Liver (tissue), 9 donors: ENCODE results near the gene ARID3B. TPM values are rescaled to one million over a fixed set of nuclear protein-coding genes. Genes with fewer than 3 reads are reported as not detected.

Source experiments
- DNase-seq: peaks from one replicate; pipeline ENCODE4 v3.0.0-alpha.2; 2017; ENCODE audit warnings: low spot score
- H3K27ac ChIP-seq, 2 donors: one replicate each; pipeline ENCODE4 v1.7.0; 2013; ENCODE audit warnings: inconsistent platforms in 2 of 2, low read length in 2 of 2, control low read depth in 1 of 2, low read depth in 1 of 2, mild to moderate bottlenecking in 1 of 2
- H3K27me3 ChIP-seq, 4 donors: one replicate each; pipeline versions ENCODE4 v1.6.1 to v1.7.0; 2013; ENCODE audit warnings: low read length in 3 of 4, inconsistent platforms in 1 of 4, mild to moderate bottlenecking in 1 of 4, moderate library complexity in 1 of 4; ENCODE audit not compliant: control insufficient read depth in 4 of 4, insufficient read depth in 4 of 4
- H3K36me3 ChIP-seq, 4 donors: one replicate each; pipeline versions ENCODE4 v1.6.1 to v1.7.0; 2013; ENCODE audit warnings: low read length in 3 of 4, mild to moderate bottlenecking in 3 of 4, low read depth in 1 of 4, moderate library complexity in 1 of 4; ENCODE audit not compliant: control insufficient read depth in 4 of 4, insufficient read depth in 3 of 4
- H3K4me1 ChIP-seq, 4 donors: one replicate each; pipeline versions ENCODE4 v1.6.1 to v1.7.0; 2013; ENCODE audit warnings: low read length in 3 of 4, mild to moderate bottlenecking in 3 of 4, moderate library complexity in 1 of 4; ENCODE audit not compliant: control insufficient read depth in 4 of 4, insufficient read depth in 4 of 4
- H3K4me3 ChIP-seq, 3 donors: one replicate each; pipeline versions ENCODE4 v1.6.1 to v1.7.0; 2013; ENCODE audit warnings: low read length in 3 of 3, control low read depth in 1 of 3, low read depth in 1 of 3, mild to moderate bottlenecking in 1 of 3
- H3K9ac ChIP-seq, 2 donors: one replicate each; pipeline ENCODE4 v1.7.0; 2013; ENCODE audit warnings: low read length in 2 of 2, mild to moderate bottlenecking in 2 of 2, moderate library complexity in 2 of 2, control low read depth in 1 of 2, low read depth in 1 of 2
- H3K9me3 ChIP-seq, 4 donors: one replicate each; pipeline versions ENCODE4 v1.6.1 to v1.7.0; 2013; ENCODE audit warnings: low read length in 3 of 4; ENCODE audit not compliant: control insufficient read depth in 4 of 4
- ATF3 ChIP-seq: IDR thresholded peaks from 2 replicates; pipeline ENCODE4 v1.6.1; 2016; ENCODE audit warnings: antibody characterized with exemption
- EGR1 ChIP-seq, 2 donors: IDR thresholded peaks; 2 replicates each; pipeline ENCODE4 v1.6.1; 2016 to 2018; ENCODE audit warnings: antibody characterized with exemption in 2 of 2, low read depth in 2 of 2
- FOXA1 ChIP-seq: IDR thresholded peaks from 2 replicates; pipeline ENCODE4 v1.6.1; 2016; ENCODE audit warnings: antibody characterized with exemption
- FOXA2 ChIP-seq: IDR thresholded peaks from 2 replicates; pipeline ENCODE4 v1.6.1; 2016; ENCODE audit warnings: antibody characterized with exemption
- GABPA ChIP-seq, 2 donors: IDR thresholded peaks in 1 of 2; conservative IDR thresholded peaks in 1 of 2; 2 replicates each; pipeline ENCODE4 v1.6.1; 2016; ENCODE audit warnings: antibody characterized with exemption in 2 of 2, mild to moderate bottlenecking in 1 of 2, moderate library complexity in 1 of 2
- HNF4A ChIP-seq, 2 donors: conservative IDR thresholded peaks; 2 replicates each; pipeline ENCODE4 v1.6.1; 2016; ENCODE audit warnings: antibody characterized with exemption in 2 of 2, mild to moderate bottlenecking in 2 of 2
- HNF4G ChIP-seq: IDR thresholded peaks from 2 replicates; pipeline ENCODE4 v1.6.1; 2016; ENCODE audit warnings: antibody characterized with exemption
- JUND ChIP-seq, 2 donors: IDR thresholded peaks; 2 replicates each; pipeline ENCODE4 v1.6.1; 2016; ENCODE audit warnings: antibody characterized with exemption in 2 of 2
- NR2F2 ChIP-seq: IDR thresholded peaks from 2 replicates; pipeline ENCODE4 v1.6.1; 2016; ENCODE audit warnings: antibody characterized with exemption
- REST ChIP-seq: IDR thresholded peaks from 2 replicates; pipeline ENCODE4 v1.6.1; 2016; ENCODE audit warnings: antibody characterized with exemption, mild to moderate bottlenecking
- RXRA ChIP-seq, 2 donors: IDR thresholded peaks; 2 replicates each; pipeline ENCODE4 v1.6.1; 2017 to 2018; ENCODE audit warnings: antibody characterized with exemption in 2 of 2, mild to moderate bottlenecking in 1 of 2
- TAF1 ChIP-seq: conservative IDR thresholded peaks from 2 replicates; pipeline ENCODE4 v1.6.1; 2016; ENCODE audit warnings: antibody characterized with exemption, mild to moderate bottlenecking
- ZBTB33 ChIP-seq: IDR thresholded peaks from 2 replicates; pipeline ENCODE4 v1.6.1; 2016; ENCODE audit warnings: antibody characterized with exemption
- WGBS: extraction: QIAGEN DNeasy Blood & Tissue Kit; methylation state at CpG from one replicate; pipeline ENCODE4 v1.1.7; 2013; 5-methylcytosine and 5-hydroxymethylcytosine counted together
- polyA plus RNA-seq, 2 donors: library from polyadenylated mRNA; stranded (reverse) in 1 of 2; unstranded in 1 of 2; fragments of 200-250 nt in 1 of 2; fragments of >200 nt in 1 of 2; fragmentation: Nextera tagmentation in 1 of 2; extraction: Ambion mirVana in 1 of 2; gene quantifications; one replicate each; pipeline versions ENCODE4 v1.2.1 to v1.2.3, GENCODE V29; 2013 to 2015
- total RNA-seq, 2 donors: library from RNA; depleted of rRNA; stranded (reverse); fragments of >200 nt; gene quantifications; one replicate each; pipeline ENCODE4 v1.2.3, GENCODE V29; 2014
- TF ChIP-seq, protein P1 (sequence below): fragments of 150-350 bp; IDR thresholded peaks from 2 replicates; pipeline ENCODE4 v1.5.1; 2017; ENCODE audit warnings: improper control_type of control experiment, low read depth, low read length; ENCODE audit not compliant: missing input control
- donor health status: healthy.
- donor health status: healthy.
- donor health status: healthy.
- donor health status: healthy.
- donor health status: healthy.

ARID3B gene
- total and polyA plus RNA-seq, 4 donors = 1.4 to 6.6 (median 2.7) TPM

DNA sequence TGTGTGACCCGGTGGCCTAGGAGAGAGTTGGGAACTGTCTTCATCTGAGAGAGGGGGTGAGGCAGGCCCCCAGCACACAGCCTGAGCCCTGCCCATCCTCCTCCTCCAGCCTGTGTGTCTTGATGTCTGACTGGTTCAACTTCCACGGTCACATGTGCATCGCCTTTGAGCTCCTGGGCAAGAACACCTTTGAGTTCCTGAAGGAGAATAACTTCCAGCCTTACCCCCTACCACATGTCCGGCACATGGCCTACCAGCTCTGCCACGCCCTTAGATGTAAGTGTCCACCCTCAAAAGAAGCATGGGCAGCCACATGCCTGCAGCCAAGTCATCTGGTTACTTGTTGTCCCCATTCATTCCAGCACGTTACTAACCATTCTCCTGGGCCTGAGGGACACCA, 84.7 kb downstream of the ARID3B start (continued):
- no peak for TF ChIP-seq HNF4A (conservative IDR thresholded peaks at IDR 0.05)
- TF ChIP-seq ATF3 = no peak
- no peak for TF ChIP-seq TAF1

DNA sequence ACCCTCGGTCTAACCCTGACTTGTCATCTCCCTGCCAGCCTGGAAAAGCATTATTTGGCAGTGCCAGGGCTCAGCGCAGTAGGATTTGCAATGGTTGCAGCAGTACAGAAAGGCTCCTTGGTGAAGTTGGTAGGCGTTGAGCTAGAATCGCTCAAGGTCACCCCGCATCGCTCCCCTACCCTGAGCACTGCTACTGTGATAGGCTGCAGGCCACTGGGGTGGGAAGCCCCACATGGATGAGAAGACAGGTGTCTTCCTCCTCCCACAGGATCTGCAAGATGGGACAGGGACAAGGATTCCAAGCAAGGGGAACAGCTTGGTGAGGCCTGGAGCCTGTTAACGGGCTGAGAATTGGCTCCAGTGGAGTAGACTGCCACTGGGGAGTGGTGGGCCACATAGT, 85.3 kb downstream of the ARID3B start:
- Histone ChIP-seq H3K27me3 (no peaks in the 10 kb centered on the region), H3K4me3 (no peak overlapping the region), H3K27ac (no peak overlapping the region), H3K9me3 (no peaks in the 10 kb centered on the region), H3K4me1 (peaks cover 0 to 10% (median 3%) of the 10 kb centered on the region in 4 donors), H3K9ac (no peak overlapping the region), H3K36me3 (peaks cover 41 to 91% (median 76%) of the 10 kb centered on the region in 4 donors)
- TF ChIP-seq HNF4A (conservative IDR thresholded peaks at IDR 0.05) = no peak
- no peak for TF ChIP-seq FOXA2
- no peak for TF ChIP-seq JUND (IDR thresholded peaks at IDR 0.05)
- no peak for TF ChIP-seq TAF1
- no peak for TF ChIP-seq ZBTB33
- TF ChIP-seq, protein P1, sequence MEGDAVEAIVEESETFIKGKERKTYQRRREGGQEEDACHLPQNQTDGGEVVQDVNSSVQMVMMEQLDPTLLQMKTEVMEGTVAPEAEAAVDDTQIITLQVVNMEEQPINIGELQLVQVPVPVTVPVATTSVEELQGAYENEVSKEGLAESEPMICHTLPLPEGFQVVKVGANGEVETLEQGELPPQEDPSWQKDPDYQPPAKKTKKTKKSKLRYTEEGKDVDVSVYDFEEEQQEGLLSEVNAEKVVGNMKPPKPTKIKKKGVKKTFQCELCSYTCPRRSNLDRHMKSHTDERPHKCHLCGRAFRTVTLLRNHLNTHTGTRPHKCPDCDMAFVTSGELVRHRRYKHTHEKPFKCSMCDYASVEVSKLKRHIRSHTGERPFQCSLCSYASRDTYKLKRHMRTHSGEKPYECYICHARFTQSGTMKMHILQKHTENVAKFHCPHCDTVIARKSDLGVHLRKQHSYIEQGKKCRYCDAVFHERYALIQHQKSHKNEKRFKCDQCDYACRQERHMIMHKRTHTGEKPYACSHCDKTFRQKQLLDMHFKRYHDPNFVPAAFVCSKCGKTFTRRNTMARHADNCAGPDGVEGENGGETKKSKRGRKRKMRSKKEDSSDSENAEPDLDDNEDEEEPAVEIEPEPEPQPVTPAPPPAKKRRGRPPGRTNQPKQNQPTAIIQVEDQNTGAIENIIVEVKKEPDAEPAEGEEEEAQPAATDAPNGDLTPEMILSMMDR = no peak
- TF ChIP-seq RXRA (IDR thresholded peaks at IDR 0.05) = no peak
- TF ChIP-seq GABPA (IDR thresholded peaks at IDR 0.05 in 1 of 2, conservative IDR thresholded peaks at IDR 0.05 in 1 of 2) = no peak
- no peak for TF ChIP-seq REST
- TF ChIP-seq EGR1 (IDR thresholded peaks at IDR 0.05; ENCODE audit: low read depth in 2 of 2) = no peak
- TF ChIP-seq FOXA1 = no peak
- no peak for TF ChIP-seq HNF4G
- no peak for TF ChIP-seq NR2F2
- TF ChIP-seq ATF3 = no peak
- DNase-seq = no peak
- WGBS = 97% methylated on average over 7 of the region's 7 CpGs
